HepG2 (cell line): ENCODE results near the gene LHX5. TPM values are rescaled to one million over a fixed set of nuclear protein-coding genes. Genes with fewer than 3 reads are reported as not detected.

ENCODE experiments used
- ATAC-seq: fragments of 200-7000 bp; cut with Tn5 transposase; 3 replicates; pipeline ENCODE4 v1.9.1; 2020; ENCODE audit warnings: mild to moderate bottlenecking, moderate library complexity
- BruUV-seq: library from RNA; stranded (reverse); fragments of 400-500 nt; replicated peaks from 2 replicates; lab custom pipeline; 2021; lab: Mats Ljungman, UMichigan
- CTCF ChIA-PET: fragments of 300-600 bp; formaldehyde crosslinking; extraction: SDS; loops from one replicate; lab custom pipeline; 2021; ENCODE audit warnings: low total read pairs, inconsistent platforms, low intra/inter-chr PET ratio; lab: Yijun Ruan, JAX
- POLR2A ChIA-PET: fragments of 350-600 bp; sonication (Branson Sonifier 250); formaldehyde crosslinking; loops from one replicate; lab custom pipeline; 2020; ENCODE audit warnings: antibody characterized with exemption, inconsistent platforms; lab: Yijun Ruan, JAX
- DNase-seq: peaks from one replicate; pipeline ENCODE4 v3.0.0-alpha.2; 2015; ENCODE audit warnings: low spot score
- FAIRE-seq: peaks from 3 replicates; lab custom pipeline; 2011; peaks lifted over from hg19 to GRCh38; lab: Jason Lieb, UNC
- H2AFZ ChIP-seq: one replicate; pipeline ENCODE4 v1.6.1; 2011; ENCODE audit warnings: low read length, inconsistent platforms
- H3K27ac ChIP-seq: fragments of 300-600 bp; 3 replicates; pipeline ENCODE4 v1.8.0; 2011; ENCODE audit warnings: mixed run types, mild to moderate bottlenecking, mixed read lengths, low read length, inconsistent platforms; ENCODE audit not compliant: insufficient read depth; ENCODE audit errors: extremely low read length
- H3K27me3 ChIP-seq, 2 experiments: fragments of 200-600 bp in 1 of 2; 2 replicates in 1 of 2; 3 replicates in 1 of 2; pipeline versions ENCODE4 v1.6.0 to v1.8.0; 2011; ENCODE audit warnings: low read length in 2 of 2, mild to moderate bottlenecking in 2 of 2, moderate library complexity in 2 of 2, inconsistent platforms in 1 of 2; ENCODE audit not compliant: insufficient read depth in 2 of 2, control insufficient read depth in 1 of 2
- H3K36me3 ChIP-seq, 2 experiments: fragments of 200-600 bp in 1 of 2; replicated peaks in 1 of 2; 2 replicates in 1 of 2; 3 replicates in 1 of 2; pipeline versions ENCODE4 v1.5.1 to v1.8.0; 2011; ENCODE audit warnings: low read length in 2 of 2, inconsistent platforms in 1 of 2; ENCODE audit not compliant: insufficient read depth in 2 of 2, control insufficient read depth in 1 of 2
- H3K4me1 ChIP-seq: 2 replicates; pipeline ENCODE4 v1.5.1; 2012; ENCODE audit warnings: low read length, inconsistent platforms; ENCODE audit not compliant: insufficient read depth
- H3K4me2 ChIP-seq: 2 replicates; pipeline ENCODE4 v1.6.0; 2011; ENCODE audit warnings: low read depth, low read length, inconsistent platforms
- H3K4me3 ChIP-seq, 3 experiments: fragments of 200-600 bp in 1 of 3; sonication (generic), shearing (Covaris generic) in 1 of 3; replicated peaks in 1 of 3; 2 replicates each; pipeline ENCODE4 v1.5.1; 2011 to 2016; ENCODE audit warnings: low read length in 3 of 3, inconsistent platforms in 2 of 3, low read depth in 2 of 3, mild to moderate bottlenecking in 2 of 3, control low read depth in 1 of 3, mixed read lengths in 1 of 3; ENCODE audit not compliant: insufficient read depth in 1 of 3
- H3K79me2 ChIP-seq: one replicate; pipeline ENCODE4 v1.6.1; 2011; ENCODE audit warnings: low read length, inconsistent platforms; ENCODE audit not compliant: insufficient read depth
- H3K9ac ChIP-seq: 2 replicates; pipeline ENCODE4 v1.6.0; 2011; ENCODE audit warnings: mild to moderate bottlenecking, low read depth, low read length, inconsistent platforms; ENCODE audit not compliant: insufficient read depth
- H3K9me3 ChIP-seq: 2 replicates; pipeline ENCODE4 v1.5.1; 2012; ENCODE audit warnings: mild to moderate bottlenecking, low read length
- H4K20me1 ChIP-seq: 2 replicates; pipeline ENCODE4 v1.6.0; 2011; ENCODE audit warnings: inconsistent platforms, mild to moderate bottlenecking, low read length, moderate library complexity; ENCODE audit not compliant: insufficient read depth
- AGO2 ChIP-seq: fragments of 200-400 bp; formaldehyde crosslinking; optimal IDR thresholded peaks from 2 replicates; pipeline ENCODE3; 2017; ENCODE audit warnings: mild to moderate bottlenecking, low read depth, low read length, moderate library complexity
- BORCS8-MEF2B ChIP-seq: sonication (generic); formaldehyde crosslinking; IDR thresholded peaks from 2 replicates; pipeline ENCODE4 v1.8.0; 2022; ENCODE audit warnings: mild to moderate bottlenecking, missing genetic modification reagents
- FOSL2 ChIP-seq: sonication (generic); formaldehyde crosslinking; IDR thresholded peaks from 2 replicates; pipeline ENCODE4 v1.4.0; 2020; ENCODE audit warnings: missing genetic modification reagents
- GATAD1 ChIP-seq: IDR thresholded peaks from 2 replicates; pipeline ENCODE4 v1.6.1; 2016; ENCODE audit warnings: missing genetic modification reagents, missing compliant biosample characterization
- KDM3A ChIP-seq: IDR thresholded peaks from 2 replicates; pipeline ENCODE4 v1.6.1; 2018; ENCODE audit warnings: low read depth, missing compliant biosample characterization
- MEIS1 ChIP-seq: sonication (generic); formaldehyde crosslinking; IDR thresholded peaks from 2 replicates; pipeline ENCODE4 v1.9.0; 2021; ENCODE audit warnings: mild to moderate bottlenecking, missing genetic modification reagents, moderate library complexity, borderline replicate concordance
- MYC ChIP-seq: sonication (generic); formaldehyde crosslinking; IDR thresholded peaks from 2 replicates; pipeline ENCODE4 v1.9.0; 2021; ENCODE audit warnings: missing genetic modification reagents, borderline replicate concordance
- NRL ChIP-seq: sonication (generic); formaldehyde crosslinking; IDR thresholded peaks from 2 replicates; pipeline ENCODE4 v1.5.0; 2020; ENCODE audit warnings: missing genetic modification reagents, mild to moderate bottlenecking, moderate library complexity, borderline replicate concordance
- RAD21 ChIP-seq: fragments of 450-650 bp; formaldehyde crosslinking; IDR thresholded peaks from 2 replicates; pipeline ENCODE4 v1.5.0; 2020; ENCODE audit warnings: mild to moderate bottlenecking
- STAG1 ChIP-seq: sonication (generic); formaldehyde crosslinking; IDR thresholded peaks from 2 replicates; pipeline ENCODE4 v1.4.0; 2020; ENCODE audit warnings: missing genetic modification reagents
- TEAD3 ChIP-seq: optimal IDR thresholded peaks from 2 replicates; pipeline ENCODE3; 2016; ENCODE audit warnings: borderline replicate concordance
- ZMYM2 ChIP-seq: sonication (generic); formaldehyde crosslinking; IDR thresholded peaks from 2 replicates; pipeline ENCODE4 v1.8.0; 2022; ENCODE audit warnings: mild to moderate bottlenecking, missing genetic modification reagents
- ZNF143 ChIP-seq: sonication (generic); formaldehyde crosslinking; IDR thresholded peaks from 2 replicates; pipeline ENCODE4 v1.4.0; 2020; ENCODE audit warnings: missing genetic modification reagents
- ZNF350 ChIP-seq: sonication (generic); formaldehyde crosslinking; IDR thresholded peaks from 2 replicates; pipeline ENCODE4 v1.4.0; 2020; ENCODE audit warnings: mild to moderate bottlenecking, low read depth, missing genetic modification reagents, borderline replicate concordance
- ZNF564 ChIP-seq: sonication (generic); formaldehyde crosslinking; IDR thresholded peaks from 2 replicates; pipeline ENCODE4 v1.8.1; 2023; ENCODE audit warnings: mild to moderate bottlenecking, missing genetic modification reagents
- ZNF598 ChIP-seq: sonication (generic); formaldehyde crosslinking; IDR thresholded peaks from 2 replicates; pipeline ENCODE4 v1.5.1; 2020; ENCODE audit warnings: mild to moderate bottlenecking, missing genetic modification reagents, borderline replicate concordance
- ZNF773 ChIP-seq: sonication (generic); formaldehyde crosslinking; IDR thresholded peaks from 2 replicates; pipeline ENCODE4 v1.4.0; 2020; ENCODE audit warnings: missing genetic modification reagents, borderline replicate concordance
- WGBS: methylation state at CpG from one replicate; pipeline ENCODE4 v1.1.6; 2017; ENCODE audit warnings: low lambda C conversion rate; 5-methylcytosine and 5-hydroxymethylcytosine counted together
- in situ Hi-C: cut with HindIII; loops from 2 replicates; pipeline ENCODE4 v1.10.0; 2017; ENCODE audit warnings: low pct_unique_long_range_greater_than_20kb; ENCODE audit not compliant: extremely low pct_ligation_motif_present
- intact Hi-C: fragments of 100-400 bp; cut with micrococcal nuclease; formaldehyde crosslinking; loops from one replicate; pipeline ENCODE4 v1.10.0; 2022; ENCODE audit not compliant: unreplicated experiment
- polyA plus RNA-seq, 8 experiments: library from polyadenylated mRNA; depleted of rRNA in 3 of 8; stranded (reverse) in 7 of 8; unstranded in 1 of 8; fragments of >200 nt; fragmentation: Illumina TruSeq in 4 of 8; extraction: Trizol in 4 of 8; gene quantifications; 2 replicates each; pipeline versions ENCODE4 v1.2.1 to v1.2.3, GENCODE V29; 2011 to 2016; ENCODE audit warnings: low read depth in 4 of 8, missing spikeins in 1 of 8, mixed read lengths in 1 of 8; ENCODE audit not compliant: insufficient read depth in 1 of 8
- total RNA-seq, 5 experiments: library from RNA; depleted of rRNA; stranded (reverse); fragments of >200 nt; fragmentation: Illumina TruSeq; extraction: Trizol; gene quantifications; 2 replicates each; pipeline ENCODE4 v1.2.3, GENCODE V29; 2016; ENCODE audit warnings: low read depth in 1 of 5
- TF ChIP-seq, protein P1 (sequence below): sonication (generic); formaldehyde crosslinking; conservative IDR thresholded peaks from 2 replicates; pipeline ENCODE4 v1.8.1; 2023; ENCODE audit warnings: missing genetic modification reagents
- TF ChIP-seq, protein P2 (sequence below): sonication (generic); formaldehyde crosslinking; IDR thresholded peaks from 2 replicates; pipeline ENCODE4 v1.5.0; 2020; ENCODE audit warnings: mild to moderate bottlenecking, missing genetic modification reagents, moderate library complexity
- TF ChIP-seq, protein P3 (sequence below): sonication (generic); formaldehyde crosslinking; IDR thresholded peaks from 2 replicates; pipeline ENCODE4 v1.4.0; 2020; ENCODE audit warnings: missing genetic modification reagents, mild to moderate bottlenecking, borderline replicate concordance

LHX5 gene
- total and polyA plus RNA-seq, 2 of the 13 experiments (the other 11 are each of a cell fraction or from before 2014, with no cell fraction given), result not detected

DNA sequence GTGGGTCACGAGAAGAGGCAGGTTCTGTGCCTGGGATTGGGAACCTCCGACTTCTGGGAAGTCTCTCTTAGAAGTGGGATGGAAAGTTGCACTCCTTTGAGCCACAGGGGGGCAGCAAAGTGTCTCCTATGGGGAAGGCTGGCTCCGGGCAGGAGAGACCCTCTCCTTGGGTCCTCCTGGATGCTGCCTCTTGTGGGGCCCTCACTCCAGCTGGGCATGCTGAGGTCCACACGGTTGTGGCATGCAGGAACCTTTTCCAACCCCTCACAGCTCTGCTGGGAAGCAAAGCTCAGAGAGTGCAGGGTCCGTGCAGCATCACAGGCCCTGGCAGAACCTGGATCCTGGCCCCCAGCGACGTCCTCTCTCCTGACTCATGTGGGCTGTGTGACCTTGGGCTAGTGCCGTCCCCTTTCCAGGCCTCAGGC, 32.1 kb downstream of the LHX5 start:
- intact Hi-C loops (loop anchor here (1.0 kb wide), 1 partner anchor 473 kb away; no protein-coding TSS in a partner anchor), in situ Hi-C loops (loop anchor here (10.0 kb wide), 1 partner anchor 475 kb away; no protein-coding TSS in a partner anchor)
- no peaks in the 10 kb centered on the region for H3K36me3 ChIP-seq
- H3K27me3 ChIP-seq, result peaks cover 0 to 22% of the 10 kb centered on the region in 2 experiments; a peak in 1 of 5 replicates
- no TSS peak for BruUV-seq
- CTCF ChIA-PET, result interaction anchor here (1.4 to 1.5 kb wide), 2 partner anchors 128 to 472 kb away, joined by 4 to 8 read pairs; no protein-coding TSS in a partner anchor
- peaks cover 7% of the 10 kb centered on the region; the same call in 1 of the 2 replicates for H3K4me1 ChIP-seq
- no peak overlapping the region for H3K27ac ChIP-seq
- H2AFZ ChIP-seq, result no peak overlapping the region
- WGBS, result 4% methylated on average over 6 of the region's 8 CpGs
- no peak overlapping the region for H3K4me3 ChIP-seq
- no peaks in the 10 kb centered on the region for H4K20me1 ChIP-seq
- peak; percentile 64 for FAIRE-seq
- H3K9me3 ChIP-seq, result no peaks in the 10 kb centered on the region
- DNase-seq, result peak; percentile 40
- H3K79me2 ChIP-seq, result no peaks in the 10 kb centered on the region
- no peak overlapping the region for H3K4me2 ChIP-seq
- H3K9ac ChIP-seq, result no peak overlapping the region
- peak; percentile 86 for ATAC-seq
- POLR2A ChIA-PET, result no interaction called here
- TF ChIP-seq, protein P1, sequence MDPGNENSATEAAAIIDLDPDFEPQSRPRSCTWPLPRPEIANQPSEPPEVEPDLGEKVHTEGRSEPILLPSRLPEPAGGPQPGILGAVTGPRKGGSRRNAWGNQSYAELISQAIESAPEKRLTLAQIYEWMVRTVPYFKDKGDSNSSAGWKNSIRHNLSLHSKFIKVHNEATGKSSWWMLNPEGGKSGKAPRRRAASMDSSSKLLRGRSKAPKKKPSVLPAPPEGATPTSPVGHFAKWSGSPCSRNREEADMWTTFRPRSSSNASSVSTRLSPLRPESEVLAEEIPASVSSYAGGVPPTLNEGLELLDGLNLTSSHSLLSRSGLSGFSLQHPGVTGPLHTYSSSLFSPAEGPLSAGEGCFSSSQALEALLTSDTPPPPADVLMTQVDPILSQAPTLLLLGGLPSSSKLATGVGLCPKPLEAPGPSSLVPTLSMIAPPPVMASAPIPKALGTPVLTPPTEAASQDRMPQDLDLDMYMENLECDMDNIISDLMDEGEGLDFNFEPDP (CRISPR knock-in tag), result no peak
- TF ChIP-seq, protein P2, sequence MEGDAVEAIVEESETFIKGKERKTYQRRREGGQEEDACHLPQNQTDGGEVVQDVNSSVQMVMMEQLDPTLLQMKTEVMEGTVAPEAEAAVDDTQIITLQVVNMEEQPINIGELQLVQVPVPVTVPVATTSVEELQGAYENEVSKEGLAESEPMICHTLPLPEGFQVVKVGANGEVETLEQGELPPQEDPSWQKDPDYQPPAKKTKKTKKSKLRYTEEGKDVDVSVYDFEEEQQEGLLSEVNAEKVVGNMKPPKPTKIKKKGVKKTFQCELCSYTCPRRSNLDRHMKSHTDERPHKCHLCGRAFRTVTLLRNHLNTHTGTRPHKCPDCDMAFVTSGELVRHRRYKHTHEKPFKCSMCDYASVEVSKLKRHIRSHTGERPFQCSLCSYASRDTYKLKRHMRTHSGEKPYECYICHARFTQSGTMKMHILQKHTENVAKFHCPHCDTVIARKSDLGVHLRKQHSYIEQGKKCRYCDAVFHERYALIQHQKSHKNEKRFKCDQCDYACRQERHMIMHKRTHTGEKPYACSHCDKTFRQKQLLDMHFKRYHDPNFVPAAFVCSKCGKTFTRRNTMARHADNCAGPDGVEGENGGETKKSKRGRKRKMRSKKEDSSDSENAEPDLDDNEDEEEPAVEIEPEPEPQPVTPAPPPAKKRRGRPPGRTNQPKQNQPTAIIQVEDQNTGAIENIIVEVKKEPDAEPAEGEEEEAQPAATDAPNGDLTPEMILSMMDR (CRISPR knock-in tag), result peak; percentile 86
- peak; percentile 83 for TF ChIP-seq STAG1 (CRISPR knock-in tag)
- TF ChIP-seq BORCS8-MEF2B (CRISPR knock-in tag), result no peak
- 0 out of 2 replicates have a peak, but pooled peaks have one; percentile 23 for TF ChIP-seq KDM3A (CRISPR knock-in tag)
- no peak for TF ChIP-seq ZNF773 (CRISPR knock-in tag)
- TF ChIP-seq ZMYM2 (CRISPR knock-in tag), result no peak
- TF ChIP-seq NRL, result 0 out of 2 replicates have a peak, but pooled peaks have one; percentile 28
- 0 out of 2 replicates have a peak, but pooled peaks have one; percentile 33 for TF ChIP-seq ZNF350
- TF ChIP-seq ZNF143, result no peak
- no peak for TF ChIP-seq ZNF564
- no peak for TF ChIP-seq AGO2
- TF ChIP-seq MEIS1 (CRISPR knock-in tag), result no peak
- no peak for TF ChIP-seq ZNF598 (CRISPR knock-in tag)
- TF ChIP-seq RAD21 (CRISPR knock-in tag), result peak; percentile 58
- no peak for TF ChIP-seq TEAD3 (CRISPR knock-in tag)
- TF ChIP-seq FOSL2 (CRISPR knock-in tag), result no peak
- TF ChIP-seq, protein P3, sequence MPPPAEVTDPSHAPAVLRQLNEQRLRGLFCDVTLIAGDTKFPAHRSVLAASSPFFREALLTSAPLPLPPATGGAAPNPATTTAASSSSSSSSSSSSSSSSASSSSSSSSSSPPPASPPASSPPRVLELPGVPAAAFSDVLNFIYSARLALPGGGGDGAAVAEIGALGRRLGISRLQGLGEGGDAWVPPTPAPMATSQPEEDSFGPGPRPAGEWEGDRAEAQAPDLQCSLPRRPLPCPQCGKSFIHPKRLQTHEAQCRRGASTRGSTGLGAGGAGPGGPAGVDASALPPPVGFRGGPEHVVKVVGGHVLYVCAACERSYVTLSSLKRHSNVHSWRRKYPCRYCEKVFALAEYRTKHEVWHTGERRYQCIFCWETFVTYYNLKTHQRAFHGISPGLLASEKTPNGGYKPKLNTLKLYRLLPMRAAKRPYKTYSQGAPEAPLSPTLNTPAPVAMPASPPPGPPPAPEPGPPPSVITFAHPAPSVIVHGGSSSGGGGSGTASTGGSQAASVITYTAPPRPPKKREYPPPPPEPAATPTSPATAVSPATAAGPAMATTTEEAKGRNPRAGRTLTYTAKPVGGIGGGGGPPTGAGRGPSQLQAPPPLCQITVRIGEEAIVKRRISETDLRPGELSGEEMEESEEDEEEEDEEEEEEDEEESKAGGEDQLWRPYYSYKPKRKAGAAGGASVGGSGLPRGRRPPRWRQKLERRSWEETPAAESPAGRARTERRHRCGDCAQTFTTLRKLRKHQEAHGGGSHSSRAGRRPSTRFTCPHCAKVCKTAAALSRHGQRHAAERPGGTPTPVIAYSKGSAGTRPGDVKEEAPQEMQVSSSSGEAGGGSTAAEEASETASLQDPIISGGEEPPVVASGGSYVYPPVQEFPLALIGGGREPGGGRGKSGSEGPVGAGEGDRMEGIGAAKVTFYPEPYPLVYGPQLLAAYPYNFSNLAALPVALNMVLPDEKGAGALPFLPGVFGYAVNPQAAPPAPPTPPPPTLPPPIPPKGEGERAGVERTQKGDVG, result 0 out of 2 replicates have a peak, but pooled peaks have one; percentile 45
- no peak for TF ChIP-seq GATAD1 (CRISPR knock-in tag)
- no peak for TF ChIP-seq MYC (CRISPR knock-in tag)
